ENCODE results near the gene TFAP2E. TPM values are rescaled to one million over a fixed set of nuclear protein-coding genes. Genes with fewer than 3 reads are reported as not detected.

Gene TFAP2E
- total and polyA plus RNA-seq, 5 experiments from 2014 or later: 0.20 to 3.2 (median 0.59) TPM

GRCh38 chr1:35644204-35644603, 71.1 kb downstream of the TFAP2E start:
- Mint-ChIP-seq H3K4me1 (peaks cover 8 to 23% (median 19%) of the 10 kb centered on the region in 4 donors), H3K27ac (no peak overlapping the region), H3K36me3 (peaks cover 0 to 6% (median 5%) of the 10 kb centered on the region in 3 donors), H3K27me3 (peaks cover 11 to 25% (median 22%) of the 10 kb centered on the region in 5 donors), H3K4me3 (peak overlapping the region in 3 of 10 donors; percentile 12 to 56 (median 43)), H3K9me3 (no peaks in the 10 kb centered on the region)
- DNase-seq: no peak
- ATAC-seq: no peak
- POLR2A ChIA-PET: no interaction called here

Other genes with a start within 250 kb of the TFAP2E start
- gene KIAA0319L, start 15.9 kb upstream of the TFAP2E start, total RNA-seq: 10 to 100 TPM; 70.9 to 71.1 TPM
- gene KIAA0319L, start 15.9 kb upstream of the TFAP2E start, polyA plus RNA-seq: 10 to 100 TPM; 16.0 to 25.2 (median 21.9) TPM
- 10 to 100 TPM; 25.0 to 25.6 TPM for gene NCDN, start 15.5 kb upstream of the TFAP2E start, total RNA-seq
- gene NCDN, start 15.5 kb upstream of the TFAP2E start, polyA plus RNA-seq: 10 to 100 TPM; 11.7 to 18.1 (median 16.6) TPM
- gene PSMB2, start 68.2 kb downstream of the TFAP2E start, total RNA-seq: 10 to 100 TPM; 26.1 to 27.5 TPM
- gene PSMB2, start 68.2 kb downstream of the TFAP2E start, polyA plus RNA-seq: 10 to 100 TPM; 60.3 to 72.5 (median 65.6) TPM
- 1 to 10 TPM; 4.6 to 4.7 TPM for gene C1orf216, start 145.6 kb downstream of the TFAP2E start, total RNA-seq
- 1 to 10 TPM; 3.8 to 8.1 (median 6.0) TPM for gene C1orf216, start 145.6 kb downstream of the TFAP2E start, polyA plus RNA-seq
- under 1 TPM; 0.16 to 0.49 TPM for gene CLSPN, start 196.7 kb downstream of the TFAP2E start, total RNA-seq
- gene CLSPN, start 196.7 kb downstream of the TFAP2E start, polyA plus RNA-seq: under 1 TPM in 2 of 3 donors, not detected in 1; 0.05 TPM
- 10 to 100 TPM; 12.1 to 12.8 TPM for gene AGO4, start 234.7 kb downstream of the TFAP2E start, total RNA-seq
- 1 to 10 TPM; 2.2 to 5.9 (median 2.7) TPM for gene AGO4, start 234.7 kb downstream of the TFAP2E start, polyA plus RNA-seq

Measured in naive thymus-derived CD8-positive, alpha-beta T cell (primary cell).